GM19193 (cell line): ENCODE results near the gene RBBP4.

ENCODE experiments used
- POLR2A ChIP-seq: IDR thresholded peaks from 4 replicates; pipeline ENCODE4 v1.6.1; 2011; ENCODE audit not compliant: insufficient read depth, insufficient read length; ENCODE audit errors: extremely low read depth

The RBBP4 gene

DNA sequence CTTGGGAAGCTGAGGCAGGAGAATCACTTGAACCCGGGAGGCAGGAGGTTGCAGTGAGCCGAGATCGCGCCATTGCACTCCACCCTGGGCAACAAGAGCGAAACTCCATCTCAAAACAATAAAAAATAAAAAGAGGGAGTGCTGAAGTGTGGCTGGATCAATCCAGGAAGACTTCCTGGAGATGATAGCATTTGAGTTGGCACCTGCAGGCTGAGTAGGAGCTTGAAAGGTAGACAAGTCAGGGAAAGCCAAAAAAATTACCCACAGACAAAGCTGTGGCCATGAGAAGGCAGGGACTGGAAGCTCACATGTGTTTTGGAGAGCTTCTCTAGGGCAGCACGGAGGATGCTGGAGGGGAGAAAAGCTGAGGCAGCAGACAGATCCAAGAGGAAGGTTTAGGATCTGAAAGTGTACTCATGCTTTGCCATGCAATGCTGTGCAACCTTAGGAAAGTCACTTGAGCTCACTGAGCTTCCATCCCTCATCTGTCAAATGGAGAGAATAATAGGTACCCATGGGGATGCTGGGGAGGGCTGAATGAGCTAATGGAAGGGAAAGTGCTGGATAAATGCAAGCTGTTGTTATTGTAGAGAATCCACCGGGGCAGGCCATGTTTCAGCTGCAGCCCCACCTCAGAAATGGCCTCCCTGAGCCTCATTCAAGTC lies 77.5 kb downstream of the RBBP4 start:
- no peak for TF ChIP-seq POLR2A

GRCh38 chr1:32729254-32730046 lies 78.4 kb downstream of the RBBP4 start:
- no peak for TF ChIP-seq POLR2A

- TF ChIP-seq POLR2A = no peak
Measured at GRCh38 chr1:32733582-32734321, 82.7 kb downstream of the RBBP4 start.
